Sigmoid colon (tissue), 4 donors: Measurements from ENCODE around the gene LYPD6B.

ENCODE experiments used
- EP300 ChIP-seq, 4 donors: sonication (generic); formaldehyde crosslinking; IDR thresholded peaks; one replicate each; pipeline ENCODE4 v1.6.1; 2017; ENCODE audit warnings: antibody characterized with exemption in 4 of 4
- POLR2A ChIP-seq, 2 donors: fragments of 450-650 bp; IDR thresholded peaks; one replicate each; pipeline ENCODE4 v1.6.1; 2016; ENCODE audit warnings: antibody characterized with exemption in 2 of 2, mild to moderate bottlenecking in 2 of 2, moderate library complexity in 2 of 2
- POLR2AphosphoS5 ChIP-seq, 4 donors: sonication (generic); formaldehyde crosslinking; IDR thresholded peaks; one replicate each; pipeline ENCODE4 v1.6.1; 2017; ENCODE audit warnings: antibody characterized with exemption in 4 of 4
- TF ChIP-seq, protein P1 (sequence below), 4 experiments: fragments of 450-650 bp in 3 of 4; fragments of 200-600 bp in 1 of 4; IDR thresholded peaks; one replicate each; pipeline ENCODE4 v1.5.1; 2016 to 2019; ENCODE audit warnings: antibody characterized with exemption in 4 of 4, mild to moderate bottlenecking in 3 of 4, moderate library complexity in 2 of 4

DNA sequence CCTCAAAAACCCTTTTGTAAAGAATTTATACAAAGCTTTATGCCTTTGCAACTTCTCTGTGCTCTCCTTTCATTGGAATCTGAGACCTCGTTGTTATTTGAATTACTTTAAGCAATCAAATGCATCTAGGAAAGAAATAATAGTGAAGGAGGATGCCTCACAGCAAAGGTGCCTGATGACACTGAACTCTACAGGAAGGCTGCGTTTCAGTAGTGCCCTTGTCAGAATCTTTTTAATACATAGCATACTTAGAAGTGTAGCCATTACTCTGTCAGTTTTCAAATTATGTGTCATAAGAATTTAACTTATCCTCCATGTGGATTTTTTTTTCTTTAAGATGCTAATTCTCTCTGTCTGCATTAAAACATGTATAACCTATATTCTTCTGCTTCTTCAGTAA lies 9.6 kb upstream of the LYPD6B start:
- TF ChIP-seq POLR2AphosphoS5 (IDR thresholded peaks at IDR 0.05) (no peak), POLR2A (IDR thresholded peaks at IDR 0.05) (no peak), EP300 (IDR thresholded peaks at IDR 0.05) (no peak)
- TF ChIP-seq, protein P1, sequence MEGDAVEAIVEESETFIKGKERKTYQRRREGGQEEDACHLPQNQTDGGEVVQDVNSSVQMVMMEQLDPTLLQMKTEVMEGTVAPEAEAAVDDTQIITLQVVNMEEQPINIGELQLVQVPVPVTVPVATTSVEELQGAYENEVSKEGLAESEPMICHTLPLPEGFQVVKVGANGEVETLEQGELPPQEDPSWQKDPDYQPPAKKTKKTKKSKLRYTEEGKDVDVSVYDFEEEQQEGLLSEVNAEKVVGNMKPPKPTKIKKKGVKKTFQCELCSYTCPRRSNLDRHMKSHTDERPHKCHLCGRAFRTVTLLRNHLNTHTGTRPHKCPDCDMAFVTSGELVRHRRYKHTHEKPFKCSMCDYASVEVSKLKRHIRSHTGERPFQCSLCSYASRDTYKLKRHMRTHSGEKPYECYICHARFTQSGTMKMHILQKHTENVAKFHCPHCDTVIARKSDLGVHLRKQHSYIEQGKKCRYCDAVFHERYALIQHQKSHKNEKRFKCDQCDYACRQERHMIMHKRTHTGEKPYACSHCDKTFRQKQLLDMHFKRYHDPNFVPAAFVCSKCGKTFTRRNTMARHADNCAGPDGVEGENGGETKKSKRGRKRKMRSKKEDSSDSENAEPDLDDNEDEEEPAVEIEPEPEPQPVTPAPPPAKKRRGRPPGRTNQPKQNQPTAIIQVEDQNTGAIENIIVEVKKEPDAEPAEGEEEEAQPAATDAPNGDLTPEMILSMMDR (IDR thresholded peaks at IDR 0.05), result no peak
